K562 (cell line): ENCODE data around the gene TBC1D10A. TPM values are rescaled to one million over a fixed set of nuclear protein-coding genes. Genes with fewer than 3 reads are reported as not detected.

Source experiments
- PYGO2 ChIP-seq: fragments of 450-650 bp; IDR thresholded peaks from 2 replicates; pipeline ENCODE4 v1.6.1; 2016; ENCODE audit warnings: mild to moderate bottlenecking, missing genetic modification characterization, moderate library complexity, missing compliant biosample characterization
- ZKSCAN1 ChIP-seq: fragments of 150-350 bp; IDR thresholded peaks from 2 replicates; pipeline ENCODE4 v1.6.1; 2016; ENCODE audit warnings: low read depth, low read length
- polyA plus RNA-seq, 8 experiments: library from polyadenylated mRNA; depleted of rRNA in 4 of 8; stranded (reverse) in 5 of 8; unstranded in 3 of 8; fragments of >200 nt; fragmentation: Nextera tagmentation in 2 of 8; fragmentation: Illumina TruSeq in 1 of 8; extraction: Ambion mirVana in 2 of 8; extraction: Trizol in 1 of 8; gene quantifications; 2 replicates each; pipeline versions ENCODE4 v1.2.1 to v1.2.3, GENCODE V29; 2011 to 2014; ENCODE audit warnings: inconsistent platforms in 1 of 8, missing spikeins in 1 of 8
- total RNA-seq, 7 experiments: library from RNA; depleted of rRNA in 6 of 7; stranded (reverse); fragments of >200 nt in 6 of 7; fragmentation: Illumina TruSeq in 2 of 7; extraction: Trizol in 2 of 7; gene quantifications; 2 replicates each; pipeline versions ENCODE4 v1.2.1 to v1.2.3, GENCODE V29; 2011 to 2021; ENCODE audit warnings: low replicate concordance in 1 of 7
- TF ChIP-seq, protein P1 (sequence below): fragments of 200-600 bp; sonication (generic); IDR thresholded peaks from one replicate; pipeline ENCODE4 v1.6.1; 2012; ENCODE audit warnings: mild to moderate bottlenecking, low read depth, low read length, inconsistent platforms

TBC1D10A gene
- total and polyA plus RNA-seq, 9 of the 15 experiments (the other 6 are each of a cell fraction or from before 2014, with no cell fraction given) = 0.13 to 10.4 (median 4.6) TPM

DNA sequence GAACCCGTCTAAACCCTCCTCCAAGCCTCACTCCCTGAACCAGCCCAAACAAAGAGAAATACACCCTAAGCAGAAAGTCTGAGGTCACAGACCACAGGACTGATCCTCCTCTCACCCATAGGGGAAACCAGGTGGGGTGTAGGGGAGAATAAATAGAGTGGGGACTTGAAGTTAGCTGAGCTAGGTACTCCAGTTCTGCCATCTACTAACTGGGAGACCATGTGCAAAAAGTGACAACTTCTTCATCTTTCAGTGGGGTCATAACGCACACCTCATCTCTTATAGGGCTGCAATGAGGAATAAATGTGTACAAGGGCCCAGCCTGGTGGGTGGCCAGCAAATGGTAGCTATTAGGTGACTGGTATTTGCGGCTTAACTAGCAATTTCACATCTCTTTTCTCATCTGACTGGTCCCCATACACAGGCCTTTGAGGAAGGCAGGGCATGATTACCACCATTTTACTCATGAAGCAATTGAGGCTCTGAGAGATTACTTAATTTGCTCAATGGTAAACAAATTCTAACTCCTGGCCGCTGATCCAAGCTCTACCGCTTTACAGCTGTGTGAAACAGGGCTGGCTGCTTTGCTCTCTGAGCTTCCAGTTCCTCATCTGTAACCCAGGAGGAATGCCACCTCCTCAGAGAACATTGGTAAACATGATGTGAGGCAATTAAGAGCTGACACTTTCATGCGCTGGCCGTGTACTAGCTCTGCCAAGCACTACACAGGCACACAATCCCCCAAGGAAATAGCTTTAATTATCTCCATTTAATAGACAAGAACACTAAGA, 16.6 kb downstream of the TBC1D10A start (continued):
- TF ChIP-seq, protein P1, sequence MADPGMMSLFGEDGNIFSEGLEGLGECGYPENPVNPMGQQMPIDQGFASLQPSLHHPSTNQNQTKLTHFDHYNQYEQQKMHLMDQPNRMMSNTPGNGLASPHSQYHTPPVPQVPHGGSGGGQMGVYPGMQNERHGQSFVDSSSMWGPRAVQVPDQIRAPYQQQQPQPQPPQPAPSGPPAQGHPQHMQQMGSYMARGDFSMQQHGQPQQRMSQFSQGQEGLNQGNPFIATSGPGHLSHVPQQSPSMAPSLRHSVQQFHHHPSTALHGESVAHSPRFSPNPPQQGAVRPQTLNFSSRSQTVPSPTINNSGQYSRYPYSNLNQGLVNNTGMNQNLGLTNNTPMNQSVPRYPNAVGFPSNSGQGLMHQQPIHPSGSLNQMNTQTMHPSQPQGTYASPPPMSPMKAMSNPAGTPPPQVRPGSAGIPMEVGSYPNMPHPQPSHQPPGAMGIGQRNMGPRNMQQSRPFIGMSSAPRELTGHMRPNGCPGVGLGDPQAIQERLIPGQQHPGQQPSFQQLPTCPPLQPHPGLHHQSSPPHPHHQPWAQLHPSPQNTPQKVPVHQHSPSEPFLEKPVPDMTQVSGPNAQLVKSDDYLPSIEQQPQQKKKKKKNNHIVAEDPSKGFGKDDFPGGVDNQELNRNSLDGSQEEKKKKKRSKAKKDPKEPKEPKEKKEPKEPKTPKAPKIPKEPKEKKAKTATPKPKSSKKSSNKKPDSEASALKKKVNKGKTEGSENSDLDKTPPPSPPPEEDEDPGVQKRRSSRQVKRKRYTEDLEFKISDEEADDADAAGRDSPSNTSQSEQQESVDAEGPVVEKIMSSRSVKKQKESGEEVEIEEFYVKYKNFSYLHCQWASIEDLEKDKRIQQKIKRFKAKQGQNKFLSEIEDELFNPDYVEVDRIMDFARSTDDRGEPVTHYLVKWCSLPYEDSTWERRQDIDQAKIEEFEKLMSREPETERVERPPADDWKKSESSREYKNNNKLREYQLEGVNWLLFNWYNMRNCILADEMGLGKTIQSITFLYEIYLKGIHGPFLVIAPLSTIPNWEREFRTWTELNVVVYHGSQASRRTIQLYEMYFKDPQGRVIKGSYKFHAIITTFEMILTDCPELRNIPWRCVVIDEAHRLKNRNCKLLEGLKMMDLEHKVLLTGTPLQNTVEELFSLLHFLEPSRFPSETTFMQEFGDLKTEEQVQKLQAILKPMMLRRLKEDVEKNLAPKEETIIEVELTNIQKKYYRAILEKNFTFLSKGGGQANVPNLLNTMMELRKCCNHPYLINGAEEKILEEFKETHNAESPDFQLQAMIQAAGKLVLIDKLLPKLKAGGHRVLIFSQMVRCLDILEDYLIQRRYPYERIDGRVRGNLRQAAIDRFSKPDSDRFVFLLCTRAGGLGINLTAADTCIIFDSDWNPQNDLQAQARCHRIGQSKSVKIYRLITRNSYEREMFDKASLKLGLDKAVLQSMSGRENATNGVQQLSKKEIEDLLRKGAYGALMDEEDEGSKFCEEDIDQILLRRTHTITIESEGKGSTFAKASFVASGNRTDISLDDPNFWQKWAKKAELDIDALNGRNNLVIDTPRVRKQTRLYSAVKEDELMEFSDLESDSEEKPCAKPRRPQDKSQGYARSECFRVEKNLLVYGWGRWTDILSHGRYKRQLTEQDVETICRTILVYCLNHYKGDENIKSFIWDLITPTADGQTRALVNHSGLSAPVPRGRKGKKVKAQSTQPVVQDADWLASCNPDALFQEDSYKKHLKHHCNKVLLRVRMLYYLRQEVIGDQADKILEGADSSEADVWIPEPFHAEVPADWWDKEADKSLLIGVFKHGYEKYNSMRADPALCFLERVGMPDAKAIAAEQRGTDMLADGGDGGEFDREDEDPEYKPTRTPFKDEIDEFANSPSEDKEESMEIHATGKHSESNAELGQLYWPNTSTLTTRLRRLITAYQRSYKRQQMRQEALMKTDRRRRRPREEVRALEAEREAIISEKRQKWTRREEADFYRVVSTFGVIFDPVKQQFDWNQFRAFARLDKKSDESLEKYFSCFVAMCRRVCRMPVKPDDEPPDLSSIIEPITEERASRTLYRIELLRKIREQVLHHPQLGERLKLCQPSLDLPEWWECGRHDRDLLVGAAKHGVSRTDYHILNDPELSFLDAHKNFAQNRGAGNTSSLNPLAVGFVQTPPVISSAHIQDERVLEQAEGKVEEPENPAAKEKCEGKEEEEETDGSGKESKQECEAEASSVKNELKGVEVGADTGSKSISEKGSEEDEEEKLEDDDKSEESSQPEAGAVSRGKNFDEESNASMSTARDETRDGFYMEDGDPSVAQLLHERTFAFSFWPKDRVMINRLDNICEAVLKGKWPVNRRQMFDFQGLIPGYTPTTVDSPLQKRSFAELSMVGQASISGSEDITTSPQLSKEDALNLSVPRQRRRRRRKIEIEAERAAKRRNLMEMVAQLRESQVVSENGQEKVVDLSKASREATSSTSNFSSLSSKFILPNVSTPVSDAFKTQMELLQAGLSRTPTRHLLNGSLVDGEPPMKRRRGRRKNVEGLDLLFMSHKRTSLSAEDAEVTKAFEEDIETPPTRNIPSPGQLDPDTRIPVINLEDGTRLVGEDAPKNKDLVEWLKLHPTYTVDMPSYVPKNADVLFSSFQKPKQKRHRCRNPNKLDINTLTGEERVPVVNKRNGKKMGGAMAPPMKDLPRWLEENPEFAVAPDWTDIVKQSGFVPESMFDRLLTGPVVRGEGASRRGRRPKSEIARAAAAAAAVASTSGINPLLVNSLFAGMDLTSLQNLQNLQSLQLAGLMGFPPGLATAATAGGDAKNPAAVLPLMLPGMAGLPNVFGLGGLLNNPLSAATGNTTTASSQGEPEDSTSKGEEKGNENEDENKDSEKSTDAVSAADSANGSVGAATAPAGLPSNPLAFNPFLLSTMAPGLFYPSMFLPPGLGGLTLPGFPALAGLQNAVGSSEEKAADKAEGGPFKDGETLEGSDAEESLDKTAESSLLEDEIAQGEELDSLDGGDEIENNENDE = no peak
- TF ChIP-seq PYGO2 = no peak
- no peak for TF ChIP-seq ZKSCAN1
- TF ChIP-seq, all 486 proteins: peak for 0
